CD4-positive, alpha-beta memory T cell (primary cell): ENCODE results near the gene PNKP. TPM values are rescaled to one million over a fixed set of nuclear protein-coding genes. Genes with fewer than 3 reads are reported as not detected.

Experiments
- CTCF ChIA-PET: fragments of 350-600 bp; sonication (Branson Sonifier 250); formaldehyde crosslinking; loops from one replicate; lab custom pipeline; 2021; ENCODE audit warnings: inconsistent platforms; ENCODE audit not compliant: partially characterized antibody; lab: Charles Lee
- POLR2A ChIA-PET: fragments of 350-600 bp; sonication (Branson Sonifier 250); formaldehyde crosslinking; loops from one replicate; lab custom pipeline; 2021; ENCODE audit not compliant: partially characterized antibody; lab: Charles Lee
- DNase-seq, 5 donors: peaks; one replicate each; pipeline versions ENCODE4 v3.0.0 to v3.0.0-alpha.2; 2020 to 2022; ENCODE audit warnings: mixed read lengths in 1 of 5
- H3K27ac ChIP-seq: one replicate; pipeline ENCODE4 v1.7.0; 2013; ENCODE audit warnings: low read depth, low read length
- H3K27me3 ChIP-seq: 2 replicates; pipeline ENCODE4 v1.7.0; 2013; ENCODE audit warnings: mild to moderate bottlenecking, low read length, moderate library complexity; ENCODE audit not compliant: insufficient read depth
- H3K36me3 ChIP-seq: 2 replicates; pipeline ENCODE4 v1.7.0; 2013; ENCODE audit warnings: mild to moderate bottlenecking, low read length, moderate library complexity; ENCODE audit not compliant: insufficient read depth
- H3K4me1 ChIP-seq: 2 replicates; pipeline ENCODE4 v1.7.0; 2013; ENCODE audit warnings: mild to moderate bottlenecking, low read length, moderate library complexity; ENCODE audit not compliant: insufficient read depth
- H3K4me3 ChIP-seq, 2 donors: one replicate each; pipeline ENCODE4 v1.7.0; 2013; ENCODE audit warnings: low read length in 2 of 2, mild to moderate bottlenecking in 1 of 2
- H3K9me3 ChIP-seq, 2 donors: one replicate each; pipeline ENCODE4 v1.7.0; 2013; ENCODE audit warnings: low read length in 2 of 2, control low read depth in 1 of 2; ENCODE audit not compliant: control insufficient read depth in 1 of 2
- H3K27ac Mint-ChIP-seq, 7 donors: one replicate each; pipeline ENCODE4 v1.8.0; 2020 to 2021; ENCODE audit warnings: mixed read lengths in 7 of 7, mild to moderate bottlenecking in 6 of 7, inconsistent platforms in 3 of 7, moderate library complexity in 3 of 7
- H3K27me3 Mint-ChIP-seq, 2 donors: one replicate each; pipeline ENCODE4 v1.8.0; 2020 to 2021; ENCODE audit warnings: mixed read lengths in 2 of 2
- H3K36me3 Mint-ChIP-seq, 2 donors: one replicate each; pipeline ENCODE4 v1.8.0; 2020 to 2021; ENCODE audit warnings: mixed read lengths in 2 of 2, inconsistent platforms in 1 of 2, mild to moderate bottlenecking in 1 of 2
- H3K4me1 Mint-ChIP-seq, 4 donors: one replicate each; pipeline ENCODE4 v1.8.0; 2020 to 2021; ENCODE audit warnings: mixed read lengths in 4 of 4, mild to moderate bottlenecking in 1 of 4
- H3K4me3 Mint-ChIP-seq, 8 donors: one replicate each; pipeline ENCODE4 v1.8.0; 2020 to 2021; ENCODE audit warnings: mixed read lengths in 8 of 8, mild to moderate bottlenecking in 7 of 8, moderate library complexity in 6 of 8, inconsistent platforms in 3 of 8
- H3K9me3 Mint-ChIP-seq, 8 donors: one replicate each; pipeline ENCODE4 v1.8.0; 2020 to 2021; ENCODE audit warnings: mixed read lengths in 8 of 8, mild to moderate bottlenecking in 5 of 8, inconsistent platforms in 3 of 8, moderate library complexity in 1 of 8
- intact Hi-C: fragments of 100-400 bp; cut with micrococcal nuclease; formaldehyde crosslinking; loops from one replicate; pipeline ENCODE4 v1.15.1; 2023
- polyA plus RNA-seq, 2 donors: library from polyadenylated mRNA; unstranded; fragments of 300-500 nt; fragmentation: Illumina TruSeq; gene quantifications; one replicate each; pipeline ENCODE4 v1.2.3, GENCODE V29; 2021
- total RNA-seq, 2 experiments: library from RNA; stranded (reverse); gene quantifications; one replicate each; pipeline ENCODE4 v1.2.3, GENCODE V29; 2021

Gene PNKP
- total and polyA plus RNA-seq, 4 experiments from 2014 or later: 28.9 to 192 (median 103) TPM

DNA sequence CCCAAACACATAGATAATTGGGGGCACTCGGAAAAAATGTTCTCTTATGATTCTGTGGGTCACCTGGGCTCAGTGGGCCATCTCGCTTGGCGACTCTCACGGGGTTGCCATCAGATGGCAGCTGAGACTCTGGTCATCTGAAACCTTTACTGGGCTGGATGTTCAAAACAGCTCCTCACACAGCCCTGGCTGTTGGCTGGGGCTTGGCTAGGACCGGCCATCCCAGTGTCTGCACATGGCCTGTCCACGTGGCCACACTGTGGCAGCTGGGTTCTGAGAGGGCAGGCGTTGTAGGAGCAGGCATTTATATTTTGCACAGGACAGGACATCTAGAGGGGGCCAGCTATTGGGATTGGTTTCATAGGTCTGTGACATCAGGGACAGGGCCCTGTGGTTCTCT is 33.8 kb downstream of the PNKP start:
- Histone ChIP-seq H3K27ac (no peak overlapping the region), H3K4me1 (no peaks in the 10 kb centered on the region), H3K36me3 (peaks cover 52% of the 10 kb centered on the region), H3K4me3 (no peak overlapping the region), H3K27me3 (no peaks in the 10 kb centered on the region), H3K9me3 (no peaks in the 10 kb centered on the region)
- no peak overlapping the region for H3K4me3 Mint-ChIP-seq
- ChIA-PET POLR2A (interaction anchor here (1.2 kb wide), 1 partner anchor 17 kb away, joined by 4 read pairs; the partner anchor contains the start of gene PTOV1), CTCF (no interaction called here)
- no peaks in the 10 kb centered on the region for H3K4me1 Mint-ChIP-seq
- H3K36me3 Mint-ChIP-seq: peaks cover 32 to 44% of the 10 kb centered on the region in 2 donors
- no peak for DNase-seq
- peaks cover 0 to 2% (median 0%) of the 10 kb centered on the region in 8 donors for H3K9me3 Mint-ChIP-seq
- intact Hi-C loops: no loop called here
- H3K27ac Mint-ChIP-seq: peak overlapping the region in 2 of 7 donors; percentile 55 to 64
- no peaks in the 10 kb centered on the region for H3K27me3 Mint-ChIP-seq

DNA sequence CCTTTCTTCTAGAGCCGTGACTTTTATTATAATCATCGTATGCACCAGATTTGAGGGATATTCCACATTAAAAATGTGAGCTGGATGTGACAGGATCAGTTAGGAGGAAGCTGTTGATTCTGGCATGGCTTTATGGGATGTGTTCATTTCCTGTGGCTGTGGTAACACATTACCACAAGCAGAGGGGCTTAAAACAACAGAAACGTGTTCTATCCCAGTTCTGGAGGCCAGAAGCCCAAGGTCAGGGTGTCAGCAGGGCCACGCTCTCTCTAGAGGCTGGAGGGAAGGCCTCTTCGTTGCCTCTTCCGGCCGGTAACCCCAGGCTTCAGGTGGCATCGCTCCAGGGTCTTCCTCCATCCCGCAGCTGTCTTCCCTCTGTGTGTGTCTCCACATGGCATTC is 34.8 kb downstream of the PNKP start:
- no peak overlapping the region for H3K4me3 ChIP-seq
- peaks cover 52% of the 10 kb centered on the region for H3K36me3 ChIP-seq
- no peak for DNase-seq
- Mint-ChIP-seq H3K9me3 (peaks cover 0 to 2% (median 0%) of the 10 kb centered on the region in 8 donors), H3K27me3 (no peaks in the 10 kb centered on the region), H3K4me3 (no peak overlapping the region), H3K36me3 (peaks cover 25 to 38% of the 10 kb centered on the region in 2 donors), H3K27ac (peak overlapping the region in 2 of 7 donors; percentile 68 to 83), H3K4me1 (peaks cover 0 to under 1% (median 0%) of the 10 kb centered on the region in 4 donors)
- CTCF ChIA-PET: no interaction called here
- intact Hi-C loops: no loop called here
- H3K27me3 ChIP-seq: no peaks in the 10 kb centered on the region
- POLR2A ChIA-PET: interaction anchor here (1.2 kb wide), 1 partner anchor 18 kb away, joined by 4 read pairs; the partner anchor contains the start of gene PTOV1
- H3K27ac ChIP-seq: no peak overlapping the region
- H3K4me1 ChIP-seq: no peaks in the 10 kb centered on the region
- no peaks in the 10 kb centered on the region for H3K9me3 ChIP-seq

- Mint-ChIP-seq H3K27ac (peak overlapping the region in 3 of 7 donors; percentile 8 to 19 (median 10)), H3K9me3 (peaks cover 0 to 2% (median 0%) of the 10 kb centered on the region in 8 donors), H3K27me3 (no peaks in the 10 kb centered on the region), H3K36me3 (peaks cover 21 to 38% of the 10 kb centered on the region in 2 donors), H3K4me1 (peaks cover 0 to 6% (median 3%) of the 10 kb centered on the region in 4 donors), H3K4me3 (no peak overlapping the region)
- Histone ChIP-seq H3K4me1 (no peaks in the 10 kb centered on the region), H3K27me3 (no peaks in the 10 kb centered on the region), H3K27ac (no peak overlapping the region), H3K9me3 (no peaks in the 10 kb centered on the region), H3K36me3 (peaks cover 45% of the 10 kb centered on the region), H3K4me3 (no peak overlapping the region)
- ChIA-PET CTCF (no interaction called here), POLR2A (no interaction called here)
- intact Hi-C loops: no loop called here
- DNase-seq: no peak
Measured at GRCh38 chr19:49831592-49831991, 35.8 kb downstream of the PNKP start.

DNA sequence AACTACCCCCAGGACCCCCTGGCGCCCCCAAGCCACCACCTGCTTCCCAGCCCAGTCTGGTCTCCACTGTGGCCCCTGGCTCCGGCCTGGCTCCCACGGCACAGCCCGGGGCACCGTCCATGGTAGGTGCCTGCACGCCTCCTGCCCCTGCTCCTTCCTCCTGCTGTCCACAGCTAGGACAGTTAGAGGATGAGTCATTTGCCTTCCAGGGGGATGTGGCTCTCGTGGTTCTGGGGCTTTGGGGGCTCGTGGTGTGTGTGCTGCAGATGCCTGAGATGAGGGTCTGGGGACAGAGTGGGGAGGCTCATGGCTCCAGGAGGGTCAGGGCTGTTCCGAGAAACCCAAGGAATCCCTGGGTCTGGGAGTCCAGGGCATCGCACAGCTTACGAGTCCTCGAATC is 36.6 kb downstream of the PNKP start:
- Mint-ChIP-seq H3K36me3 (peaks cover 21 to 42% of the 10 kb centered on the region in 2 donors), H3K4me1 (peaks cover 0 to 11% (median 4%) of the 10 kb centered on the region in 4 donors), H3K27me3 (no peaks in the 10 kb centered on the region), H3K4me3 (no peak overlapping the region), H3K9me3 (peaks cover 0 to 2% (median 0%) of the 10 kb centered on the region in 8 donors), H3K27ac (no peak overlapping the region)
- no peak overlapping the region for H3K27ac ChIP-seq
- intact Hi-C loops: no loop called here
- no peak for DNase-seq
- no peak overlapping the region for H3K4me3 ChIP-seq
- no peaks in the 10 kb centered on the region for H3K27me3 ChIP-seq
- CTCF ChIA-PET: no interaction called here
- H3K4me1 ChIP-seq: no peaks in the 10 kb centered on the region
- POLR2A ChIA-PET: no interaction called here
- peaks cover 40% of the 10 kb centered on the region for H3K36me3 ChIP-seq
- no peaks in the 10 kb centered on the region for H3K9me3 ChIP-seq

DNA sequence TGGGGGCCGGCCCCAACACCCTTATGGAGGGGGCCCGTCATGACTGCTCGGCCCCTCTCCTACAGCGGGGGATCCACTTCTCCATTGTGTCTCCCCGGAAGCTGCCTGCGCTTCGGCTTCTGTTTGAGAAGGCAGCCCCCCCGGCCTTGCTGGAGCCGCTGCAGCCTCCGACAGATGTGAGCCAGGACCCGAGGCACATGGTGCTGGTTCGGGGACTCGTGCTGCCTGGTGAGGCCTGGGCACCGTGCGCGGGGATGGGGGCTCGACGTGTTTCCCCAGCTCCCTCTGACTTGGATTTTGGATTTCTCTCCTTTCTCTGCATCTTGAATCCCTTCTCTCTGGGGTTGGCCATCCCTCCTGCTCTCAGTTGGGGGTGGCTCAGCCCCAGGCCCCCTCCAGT is 37.7 kb downstream of the PNKP start:
- CTCF ChIA-PET: no interaction called here
- Mint-ChIP-seq H3K4me3 (no peak overlapping the region), H3K36me3 (peaks cover 18 to 40% of the 10 kb centered on the region in 2 donors), H3K27me3 (no peaks in the 10 kb centered on the region), H3K9me3 (peaks cover 0 to 2% (median 0%) of the 10 kb centered on the region in 8 donors), H3K4me1 (peaks cover 0 to 11% (median 4%) of the 10 kb centered on the region in 4 donors), H3K27ac (no peak overlapping the region)
- Histone ChIP-seq H3K9me3 (no peaks in the 10 kb centered on the region), H3K27me3 (no peaks in the 10 kb centered on the region), H3K36me3 (peaks cover 36% of the 10 kb centered on the region), H3K27ac (no peak overlapping the region), H3K4me3 (no peak overlapping the region), H3K4me1 (no peaks in the 10 kb centered on the region)
- intact Hi-C loops: no loop called here
- POLR2A ChIA-PET: interaction anchor here (0.6 kb wide), 1 partner anchor 21 kb away, joined by 3 read pairs; the partner anchor contains the start of gene PTOV1
- no peak for DNase-seq

GRCh38 chr19:49829200-49829599 is 38.2 kb downstream of the PNKP start:
- Histone ChIP-seq H3K4me1 (no peaks in the 10 kb centered on the region), H3K4me3 (no peak overlapping the region), H3K27me3 (no peaks in the 10 kb centered on the region), H3K27ac (no peak overlapping the region), H3K9me3 (no peaks in the 10 kb centered on the region), H3K36me3 (peaks cover 36% of the 10 kb centered on the region)
- ChIA-PET POLR2A (interaction anchor here (0.6 kb wide), 1 partner anchor 22 kb away, joined by 3 read pairs; the partner anchor contains the start of gene PTOV1), CTCF (no interaction called here)
- no peak for DNase-seq
- no peaks in the 10 kb centered on the region for H3K27me3 Mint-ChIP-seq
- intact Hi-C loops: no loop called here
- H3K9me3 Mint-ChIP-seq: peaks cover 0 to 2% (median 0%) of the 10 kb centered on the region in 8 donors
- H3K36me3 Mint-ChIP-seq: peaks cover 16 to 36% of the 10 kb centered on the region in 2 donors
- no peak overlapping the region for H3K4me3 Mint-ChIP-seq
- H3K4me1 Mint-ChIP-seq: peaks cover 0 to 11% (median 4%) of the 10 kb centered on the region in 4 donors
- no peak overlapping the region for H3K27ac Mint-ChIP-seq

- Histone ChIP-seq H3K36me3 (peaks cover 33% of the 10 kb centered on the region), H3K4me1 (no peaks in the 10 kb centered on the region), H3K27ac (no peak overlapping the region), H3K4me3 (no peak overlapping the region), H3K27me3 (no peaks in the 10 kb centered on the region), H3K9me3 (no peaks in the 10 kb centered on the region)
- Mint-ChIP-seq H3K36me3 (peaks cover 8 to 29% of the 10 kb centered on the region in 2 donors), H3K4me1 (peaks cover 0 to 19% (median 7%) of the 10 kb centered on the region in 4 donors), H3K4me3 (no peak overlapping the region), H3K27me3 (no peaks in the 10 kb centered on the region), H3K9me3 (no peaks in the 10 kb centered on the region), H3K27ac (no peak overlapping the region)
- intact Hi-C loops: no loop called here
- CTCF ChIA-PET: no interaction called here
- POLR2A ChIA-PET: no interaction called here
- no peak for DNase-seq
Measured at GRCh38 chr19:49827034-49827433, 40.3 kb downstream of the PNKP start.
